GM21786 (cell line): Measurements from ENCODE around the gene CCDC182.
A peak's percentile ranks its signal among the peaks of the same experiment; 100 is the strongest.

Experiments used
- ATAC-seq: cut with Tn5 transposase; IDR thresholded peaks from one replicate; pipeline ENCODE4 v1.9.1; 2021; ENCODE audit not compliant: unreplicated experiment

Gene CCDC182

GRCh38 chr17:57730026-57730701 is 14.9 kb downstream of the CCDC182 start:
- ATAC-seq, result no peak

- no peak for ATAC-seq
Observed at GRCh38 chr17:57727630-57728175, 17.4 kb downstream of the CCDC182 start.

- ATAC-seq, result no peak
Observed at GRCh38 chr17:57726838-57727237, 18.3 kb downstream of the CCDC182 start.

GRCh38 chr17:57726213-57726790 is 18.8 kb downstream of the CCDC182 start:
- ATAC-seq, result no peak

- no peak for ATAC-seq
Observed at GRCh38 chr17:57724729-57725125, 20.4 kb downstream of the CCDC182 start.

- ATAC-seq, result peak; percentile 72
Observed at GRCh38 chr17:57724026-57724728, 20.9 kb downstream of the CCDC182 start.

- no peak for ATAC-seq
Observed at GRCh38 chr17:57723427-57724025, 21.6 kb downstream of the CCDC182 start.

GRCh38 chr17:57722704-57723043 is 22.4 kb downstream of the CCDC182 start:
- no peak for ATAC-seq

GRCh38 chr17:57721967-57722703 is 23.0 kb downstream of the CCDC182 start:
- no peak for ATAC-seq

- no peak for ATAC-seq
Observed at GRCh38 chr17:57720386-57721035, 24.6 kb downstream of the CCDC182 start.

- no peak for ATAC-seq
Observed at GRCh38 chr17:57718878-57719277, 26.2 kb downstream of the CCDC182 start.

- ATAC-seq, result no peak
Observed at GRCh38 chr17:57715981-57716380, 29.1 kb downstream of the CCDC182 start.

- ATAC-seq, result no peak
Observed at GRCh38 chr17:57714665-57715180, 30.4 kb downstream of the CCDC182 start.

GRCh38 chr17:57713140-57713539 is 32.0 kb downstream of the CCDC182 start:
- no peak for ATAC-seq

- no peak for ATAC-seq
Observed at GRCh38 chr17:57708410-57708809, 36.7 kb downstream of the CCDC182 start.

- no peak for ATAC-seq
Observed at GRCh38 chr17:57707892-57708291, 37.2 kb downstream of the CCDC182 start.

GRCh38 chr17:57706761-57707160 is 38.3 kb downstream of the CCDC182 start:
- ATAC-seq, result no peak

- ATAC-seq, result no peak
Observed at GRCh38 chr17:57705921-57706695, 39.0 kb downstream of the CCDC182 start.

- ATAC-seq, result no peak
Observed at GRCh38 chr17:57704448-57704847, 40.7 kb downstream of the CCDC182 start.

- no peak for ATAC-seq
Observed at GRCh38 chr17:57703273-57703672, 41.8 kb downstream of the CCDC182 start.
